ENCODE results near the gene D2HGDH.

GRCh38 chr2:241738040-241738686 is 3.7 kb downstream of the D2HGDH start:
- TF ChIP-seq POLR2AphosphoS5 (IDR thresholded peaks at IDR 0.05; ENCODE audit: low read depth, low read length) (no peak), POLR2A (IDR thresholded peaks at IDR 0.05; ENCODE audit: low read depth, low read length) (no peak)
